ENCODE data around the gene TADA1.

Gene TADA1

GRCh38 chr1:166843769-166844596, 32.1 kb downstream of the TADA1 start:
- DNase-seq: no peak
- intact Hi-C loops (cut with DNase I; ENCODE audit: low total_unique reads): loop anchor here (5.0 kb wide), 1 partner anchor 33 kb away; the partner anchor contains the start of gene TADA1
- Histone ChIP-seq H3K9me3 (no peaks in the 10 kb centered on the region), H3K4me3 (no peak overlapping the region), H3K27me3 (no peaks in the 10 kb centered on the region), H3K36me3 (peaks cover 45 to 81% (median 69%) of the 10 kb centered on the region in 3 donors), H3K27ac (peak overlapping the region; percentile 50 to 60), H3K4me1 (peaks cover 0 to 75% (median 45%) of the 10 kb centered on the region in 4 donors)
- TF ChIP-seq CTCF (IDR thresholded peaks at IDR 0.05): no peak

GRCh38 chr1:166843322-166843721, 32.7 kb downstream of the TADA1 start:
- H3K9me3 ChIP-seq: no peaks in the 10 kb centered on the region
- no peak overlapping the region for H3K4me3 ChIP-seq
- H3K36me3 ChIP-seq: peaks cover 42 to 75% (median 62%) of the 10 kb centered on the region in 3 donors
- no peak for TF ChIP-seq CTCF (IDR thresholded peaks at IDR 0.05)
- peaks cover 0 to 79% (median 50%) of the 10 kb centered on the region in 4 donors for H3K4me1 ChIP-seq
- H3K27me3 ChIP-seq: no peaks in the 10 kb centered on the region
- intact Hi-C loops (cut with DNase I; ENCODE audit: low total_unique reads): loop anchor here (5.0 kb wide), 1 partner anchor 34 kb away; the partner anchor contains the start of gene TADA1
- DNase-seq: no peak
- H3K27ac ChIP-seq: peak overlapping the region; percentile 50 to 60

GRCh38 chr1:166840309-166841274, 35.5 kb downstream of the TADA1 start:
- DNase-seq: no peak
- Histone ChIP-seq H3K4me1 (peaks cover 0 to 63% (median 55%) of the 10 kb centered on the region in 4 donors), H3K4me3 (peak overlapping the region; percentile 63 to 84), H3K9me3 (no peaks in the 10 kb centered on the region), H3K36me3 (peaks cover 23 to 48% (median 35%) of the 10 kb centered on the region in 3 donors), H3K27ac (peak overlapping the region; percentile 87), H3K27me3 (no peaks in the 10 kb centered on the region)
- TF ChIP-seq CTCF (IDR thresholded peaks at IDR 0.05): no peak
- intact Hi-C loops (cut with DNase I; ENCODE audit: low total_unique reads): loop anchor here (5.0 kb wide), 1 partner anchor 37 kb away; the partner anchor contains the start of gene TADA1

DNA sequence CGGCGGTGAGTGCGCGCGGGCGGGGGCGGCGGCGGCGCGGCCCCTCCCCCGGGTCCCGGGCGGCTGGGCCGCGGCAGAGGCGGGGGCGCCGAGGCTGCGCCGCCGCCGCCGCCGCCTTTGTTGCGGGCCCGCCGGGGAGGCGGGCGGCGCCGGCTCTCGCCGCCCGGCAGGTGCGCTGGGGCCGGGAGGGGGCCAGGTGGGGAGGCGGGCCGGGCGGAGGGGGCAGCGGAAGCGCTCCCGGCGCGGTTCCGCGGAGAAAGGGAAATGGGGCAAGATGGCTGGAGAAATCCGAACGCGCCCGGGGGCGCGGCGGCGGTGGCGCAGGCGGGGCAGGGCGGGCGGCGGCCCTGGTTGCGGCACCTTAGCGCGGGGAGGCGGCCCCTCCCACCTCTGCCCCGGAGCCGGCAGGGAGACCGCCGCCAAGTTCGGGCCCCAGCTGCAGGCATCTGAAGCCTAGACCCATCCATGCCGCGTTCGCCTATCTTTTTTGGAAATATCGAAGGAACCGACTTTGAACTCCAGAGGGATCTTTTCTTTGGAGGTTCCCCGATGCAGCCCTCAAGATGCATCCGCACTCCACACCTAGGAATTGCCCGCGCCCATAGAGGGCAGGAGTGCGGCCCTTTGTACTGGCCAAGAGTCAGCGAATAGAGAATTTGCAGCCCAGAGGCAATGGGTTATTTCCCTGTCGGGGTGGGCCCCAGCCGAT, 36.3 kb downstream of the TADA1 start:
- Histone ChIP-seq H3K27ac (peak overlapping the region; percentile 87), H3K4me3 (peak overlapping the region; percentile 63 to 84), H3K27me3 (no peaks in the 10 kb centered on the region), H3K4me1 (peaks cover 0 to 56% (median 51%) of the 10 kb centered on the region in 4 donors), H3K36me3 (peaks cover 23 to 40% (median 31%) of the 10 kb centered on the region in 3 donors), H3K9me3 (no peaks in the 10 kb centered on the region)
- no peak for TF ChIP-seq CTCF (IDR thresholded peaks at IDR 0.05)
- peak; percentile 45 to 74 for DNase-seq
- intact Hi-C loops (cut with DNase I; ENCODE audit: low total_unique reads): loop anchor here (5.0 kb wide), 1 partner anchor 38 kb away; the partner anchor contains the start of gene TADA1

Data from tibial artery (tissue), 4 donors.